H54 (cell line): Measurements from ENCODE around the gene TTYH1.
A peak's percentile ranks its signal among the peaks of the same experiment; 100 is the strongest.
"Not testable (repeated sequence)": the region's sequence is repeated elsewhere in the genome, so short reads cannot be mapped to it uniquely, and the experiment has no call there.

Experiments
- DNase-seq: peaks from one replicate; pipeline ENCODE4 v3.0.0; 2011; ENCODE audit warnings: low spot score, mixed read lengths; ENCODE audit not compliant: insufficient read length
- FAIRE-seq: peaks from 3 replicates; lab custom pipeline; 2011; peaks lifted over from hg19 to GRCh38; lab: Jason Lieb, UNC
- POLR2A ChIP-seq: IDR thresholded peaks from 2 replicates; pipeline ENCODE4 v1.6.1; 2011; ENCODE audit warnings: low read depth, mild to moderate bottlenecking, low read length

TTYH1 gene

DNA sequence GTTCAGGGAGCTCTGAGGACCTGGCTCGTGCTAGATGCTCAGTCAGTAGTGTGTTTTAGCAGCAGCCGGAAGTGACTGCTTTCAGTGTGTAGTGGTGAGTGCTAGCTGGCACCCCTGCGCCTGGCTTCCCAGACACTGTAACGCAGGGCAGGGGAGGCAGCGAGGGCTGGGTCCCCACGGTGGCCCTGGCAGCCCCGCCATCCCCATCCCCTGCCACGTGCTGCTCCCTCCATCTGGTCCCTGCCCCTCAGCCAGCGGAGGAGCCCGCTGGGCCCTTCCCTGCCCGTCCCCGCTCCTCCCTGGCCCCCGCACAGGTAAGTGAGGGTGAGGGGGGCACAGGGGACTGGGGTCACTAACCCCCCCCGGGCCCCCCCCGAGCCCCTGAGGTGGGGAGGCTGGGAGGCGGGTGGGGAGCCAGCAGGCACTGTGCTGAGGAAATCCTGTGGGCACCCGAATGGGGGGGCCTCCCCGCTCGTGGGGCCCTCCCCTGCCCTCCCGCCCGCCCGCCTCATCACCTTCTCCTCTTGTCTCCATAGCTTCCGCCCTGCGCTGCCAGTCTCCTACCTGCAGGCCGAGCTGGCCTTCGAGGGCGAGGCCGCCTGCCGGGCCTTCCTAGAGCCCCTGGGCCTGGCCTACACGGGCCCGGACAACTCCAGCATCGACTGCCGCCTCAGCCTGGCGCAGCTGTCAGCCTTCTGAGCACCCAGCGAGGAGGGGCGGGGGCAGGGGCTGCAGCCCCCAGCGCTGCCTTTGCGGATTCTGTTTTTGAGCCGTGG is 45.2 kb downstream of the TTYH1 start:
- DNase-seq (no peak), FAIRE-seq (no peak)
- no peak for TF ChIP-seq POLR2A

DNA sequence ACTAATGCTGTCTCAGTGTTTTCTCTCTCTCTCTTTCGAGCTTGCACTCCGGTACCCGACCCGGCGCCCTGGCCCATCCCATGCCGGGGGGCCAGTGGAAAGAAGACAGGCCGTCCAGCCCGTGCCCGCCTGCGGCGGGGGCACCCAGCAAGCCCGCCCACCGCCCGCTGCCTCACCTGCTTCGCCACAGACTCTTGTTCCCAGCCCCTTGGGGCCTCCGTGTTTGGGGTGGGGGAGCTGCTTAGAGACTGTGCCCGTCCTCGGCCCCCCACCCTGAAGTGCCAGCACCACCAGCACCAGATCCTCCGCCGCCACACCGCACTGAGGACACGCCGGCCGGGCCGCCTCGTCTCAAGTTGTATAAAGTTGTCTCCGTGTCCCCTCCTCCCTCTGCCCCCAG is 45.9 kb downstream of the TTYH1 start:
- FAIRE-seq: no peak
- no peak for DNase-seq

DNA sequence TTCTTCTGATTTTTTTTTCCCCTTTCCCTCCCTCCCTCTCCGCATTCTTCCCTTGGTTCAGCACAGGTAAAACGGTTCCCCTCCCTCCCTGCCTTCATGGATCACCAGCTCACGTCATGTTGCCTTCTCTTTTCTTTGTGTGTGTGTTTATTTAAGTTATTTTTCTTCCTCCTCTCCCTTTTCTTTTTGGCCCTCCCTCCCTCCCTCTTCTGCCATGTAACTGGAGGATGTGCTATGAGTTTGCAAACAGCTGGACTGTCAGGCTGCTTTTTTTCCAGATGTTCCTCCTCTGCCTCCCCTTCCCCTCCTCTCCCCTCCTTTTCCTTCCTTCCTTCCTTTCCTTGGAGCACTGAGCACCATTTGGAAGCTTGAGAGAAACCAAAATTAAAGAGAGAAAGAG is 46.3 kb downstream of the TTYH1 start:
- no peak for TF ChIP-seq POLR2A
- FAIRE-seq: no peak
- no peak for DNase-seq

More for the DNA sequence above, 45.9 kb downstream of the TTYH1 start:
- no peak for TF ChIP-seq POLR2A

DNA sequence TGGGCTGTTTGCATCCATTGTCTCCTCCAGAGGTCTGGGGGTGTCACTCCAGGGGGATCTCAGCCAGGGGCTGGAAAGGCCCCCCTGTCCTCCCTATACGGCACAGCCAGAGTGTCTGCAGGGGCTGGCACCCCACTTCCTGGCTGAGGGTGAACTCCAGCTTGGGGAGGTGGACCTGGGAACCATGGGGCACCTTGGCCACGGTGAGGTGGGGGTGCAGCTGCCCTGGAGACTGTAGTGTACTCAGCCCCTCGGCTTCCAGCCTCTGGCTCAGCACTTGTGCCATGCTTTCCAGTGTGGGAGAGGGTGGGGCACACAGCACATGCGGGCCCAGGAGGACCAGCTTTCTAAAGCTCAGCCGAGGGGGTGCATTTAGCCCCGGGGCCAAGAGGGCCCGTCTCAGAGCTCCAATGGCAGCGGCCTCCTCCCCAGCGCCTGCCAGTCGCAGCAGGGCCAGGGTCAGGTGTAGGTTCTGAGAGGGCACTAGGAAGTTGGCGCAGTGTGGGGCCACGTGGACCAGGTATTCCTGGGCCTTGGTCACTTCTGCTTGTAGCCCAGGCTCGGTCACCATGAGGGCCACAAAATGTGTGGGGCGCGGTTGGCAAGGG is 46.9 kb downstream of the TTYH1 start:
- no peak for TF ChIP-seq POLR2A

DNA sequence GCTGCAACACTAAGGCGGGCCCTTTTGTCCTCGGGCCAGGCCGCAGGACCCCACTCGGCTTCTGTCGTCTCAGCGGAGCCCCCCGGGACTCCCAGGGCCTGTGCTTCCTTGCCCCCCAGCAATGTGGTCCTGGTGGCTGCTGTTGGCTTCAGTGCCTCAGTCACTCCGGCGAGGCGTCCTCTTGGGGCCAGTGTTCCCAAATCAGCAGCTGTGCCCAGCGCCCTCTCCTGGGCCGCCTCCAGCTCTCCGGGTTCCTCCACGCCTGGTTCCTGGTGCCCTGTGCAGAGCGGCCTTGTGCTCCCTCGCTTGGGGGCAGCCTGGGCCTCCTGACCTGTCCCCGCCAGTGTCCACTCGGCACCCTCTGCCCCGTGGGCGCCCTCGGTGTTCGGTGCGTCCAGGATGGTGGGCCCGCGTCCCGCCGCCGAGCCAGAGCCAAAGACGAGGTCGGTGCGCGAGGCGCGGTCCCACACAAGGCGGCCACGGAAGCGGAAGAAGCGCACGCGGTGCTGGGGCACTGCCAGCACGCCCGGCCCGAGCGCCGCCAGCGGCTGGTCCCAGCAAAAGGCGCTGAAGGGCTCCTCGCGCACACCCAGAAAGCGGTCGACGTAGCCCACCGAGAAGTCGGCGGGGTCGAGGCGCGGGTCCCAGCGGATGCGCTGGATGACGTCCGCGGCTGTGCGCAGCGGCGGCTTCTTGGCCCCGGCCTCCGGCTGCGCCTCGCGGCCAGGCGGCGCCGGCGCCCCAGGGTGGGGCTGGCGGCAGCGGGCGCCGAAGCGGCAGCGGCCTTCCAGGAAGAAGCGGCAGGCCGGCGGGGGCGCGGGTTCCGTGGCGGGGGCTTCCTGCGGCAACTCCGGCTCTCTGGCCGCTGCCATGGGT is 47.6 kb downstream of the TTYH1 start:
- no peak for FAIRE-seq
- TF ChIP-seq POLR2A: no peak

More for the DNA sequence above, 46.9 kb downstream of the TTYH1 start:
- DNase-seq (no peak), FAIRE-seq (no peak)

DNA sequence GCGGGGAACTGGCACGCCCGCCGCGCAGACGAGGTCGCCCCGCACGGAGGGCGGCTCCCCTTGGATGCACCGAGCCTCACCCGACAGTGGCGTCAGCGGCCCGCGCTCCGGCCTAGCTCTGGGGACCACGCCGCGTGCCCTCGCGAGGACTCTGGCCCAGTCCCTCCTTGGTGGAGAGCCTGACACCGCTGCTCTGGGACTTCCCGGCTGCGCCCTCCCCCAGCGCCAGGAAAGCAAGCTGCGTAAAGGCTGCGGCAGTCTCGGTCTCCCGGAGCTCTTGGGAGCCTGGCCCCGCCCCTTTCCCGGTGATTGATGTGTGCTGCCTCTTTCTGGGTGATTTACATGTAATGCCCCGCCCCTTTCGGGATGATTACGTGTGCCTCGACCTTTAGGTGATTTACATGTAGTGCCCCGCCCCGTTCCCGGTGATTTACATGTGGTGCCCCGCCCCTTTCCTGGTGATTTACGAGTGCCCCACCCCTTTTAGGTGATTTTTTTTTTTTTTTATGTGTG is 48.3 kb downstream of the TTYH1 start, which contains the start of gene LENG9:
LENG9 (minus strand) TSS at position 248 of the 513 bp plus-strand sequence. CDS start 252 bp downstream, outside the sequence.
- FAIRE-seq: no peak
- peak; percentile 93 for DNase-seq
- no peak; the same call in 1 of the 2 replicates for TF ChIP-seq POLR2A

More for the DNA sequence above, 47.6 kb downstream of the TTYH1 start:
- no peak for DNase-seq

DNA sequence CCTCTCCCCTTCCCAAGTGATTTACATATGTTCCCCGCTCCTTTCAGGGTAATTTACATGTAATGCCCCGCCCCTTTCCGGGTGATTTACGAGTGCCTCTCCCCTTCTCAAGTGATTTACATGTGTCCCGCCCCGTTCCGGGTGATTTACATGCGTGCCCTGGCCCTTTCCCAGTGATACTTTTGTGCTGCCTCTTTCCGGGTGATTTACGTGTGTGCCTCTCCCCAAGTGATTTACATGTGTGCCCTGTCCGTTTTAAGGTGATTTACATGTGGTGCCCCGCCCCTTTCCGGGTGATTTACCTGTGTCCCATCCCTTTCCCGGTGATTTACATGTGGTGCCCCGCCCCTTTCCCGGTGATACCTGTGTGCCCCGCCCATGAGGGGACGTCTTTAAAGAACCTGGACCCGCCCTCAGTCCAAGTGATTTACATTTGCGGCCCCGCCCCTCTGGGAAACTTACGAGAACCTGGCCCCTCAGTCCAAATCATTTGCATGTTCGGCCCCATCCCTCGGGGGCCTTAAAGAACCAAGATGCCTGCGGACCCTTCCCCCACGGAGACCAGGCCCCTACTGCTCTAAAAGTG is 48.9 kb downstream of the TTYH1 start:
- DNase-seq (peak; percentile 94), FAIRE-seq (peak; percentile 6)
- TF ChIP-seq POLR2A: no peak

DNA sequence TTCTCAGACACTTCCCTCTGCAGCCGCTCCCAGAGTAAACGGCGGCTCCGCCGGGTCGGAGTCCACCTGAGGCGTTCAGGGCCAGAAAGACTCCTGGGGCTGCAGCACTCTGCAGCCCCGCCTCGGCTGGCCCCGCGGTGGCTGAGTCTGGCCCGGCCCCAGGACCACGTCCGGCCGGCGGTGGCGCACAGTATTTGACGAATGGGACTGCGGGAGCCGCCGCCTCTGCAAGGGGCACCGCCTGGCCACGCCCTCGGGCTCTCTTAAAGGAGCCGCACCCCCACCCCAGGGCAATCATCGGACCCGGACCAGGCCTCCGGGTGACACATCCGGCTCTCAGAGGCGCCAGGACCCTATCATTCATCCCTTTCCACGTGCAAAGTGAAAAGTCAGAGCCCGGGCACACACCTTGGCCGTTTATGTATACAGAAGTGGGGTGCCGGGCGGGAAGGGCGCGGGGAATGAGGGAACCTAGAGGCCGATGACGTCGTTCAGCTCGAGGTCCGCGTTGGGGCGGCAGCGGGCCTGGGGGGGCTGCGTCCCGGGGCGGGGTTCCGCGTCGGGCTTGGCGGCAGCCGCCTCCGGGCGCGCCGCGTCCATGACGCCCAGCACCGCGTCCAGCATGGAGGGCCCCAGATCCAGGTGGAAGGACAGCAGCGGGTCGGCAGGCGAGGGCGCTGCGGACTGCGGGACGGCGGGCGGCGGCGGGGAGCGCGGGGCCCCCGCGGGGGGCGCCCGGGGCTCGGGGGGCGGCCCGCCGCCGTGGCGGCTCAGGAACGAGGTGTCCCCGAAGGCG is 49.6 kb downstream of the TTYH1 start:
- no peak for FAIRE-seq
- TF ChIP-seq POLR2A: peak; percentile 61
- DNase-seq: peak; percentile 100

DNA sequence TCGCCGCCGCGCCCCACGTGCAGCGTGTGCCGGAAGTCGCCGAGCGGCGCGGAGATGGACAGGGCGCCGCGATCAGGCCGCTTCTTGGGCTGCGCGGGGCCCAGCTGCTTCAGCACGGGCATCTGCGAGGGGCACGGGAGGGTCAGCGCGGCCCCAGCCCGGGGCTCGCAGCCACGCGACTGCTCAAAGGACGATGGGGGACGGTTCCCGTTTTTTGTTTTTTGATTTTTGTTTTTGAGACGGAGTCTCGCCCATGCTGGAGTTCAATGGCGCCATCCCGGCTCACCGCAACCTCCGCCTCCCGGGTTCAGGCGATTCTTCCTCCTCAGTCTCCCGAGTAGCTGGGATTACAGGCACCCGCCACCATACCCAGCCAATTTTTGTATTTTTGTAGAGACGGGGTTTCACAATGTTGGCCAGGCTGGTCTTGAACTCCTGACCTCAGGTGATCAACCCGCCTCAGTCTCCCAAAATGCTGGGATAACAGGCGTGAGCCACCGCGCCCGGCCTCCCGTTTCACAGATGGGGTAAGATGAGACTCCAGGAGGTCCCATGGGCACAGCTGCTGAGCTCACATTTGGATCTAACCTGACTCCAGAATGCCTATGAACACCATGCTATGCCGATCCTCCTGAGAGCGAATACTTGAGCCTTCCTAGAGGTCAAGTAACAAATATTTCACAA is 50.3 kb downstream of the TTYH1 start:
- FAIRE-seq (no peak), DNase-seq (no peak)
- TF ChIP-seq POLR2A: no peak

DNA sequence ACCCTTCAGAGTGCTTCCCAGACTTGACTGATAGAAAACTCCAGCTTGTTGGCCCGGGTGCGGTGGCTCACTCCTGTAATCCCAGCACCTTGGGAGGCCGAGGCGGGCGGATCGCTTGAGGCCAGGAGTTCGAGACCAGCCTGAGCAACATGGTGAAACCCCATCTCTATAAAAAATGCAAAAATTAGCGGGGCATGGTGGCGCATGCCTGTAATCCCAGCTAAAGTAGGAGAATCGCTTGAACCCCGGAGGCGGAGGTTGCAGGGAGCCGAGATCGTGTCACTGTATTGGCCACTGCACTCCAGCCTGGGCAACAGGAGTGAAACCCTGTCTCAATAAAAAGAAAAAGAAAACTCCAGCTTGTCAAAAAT is 50.8 kb downstream of the TTYH1 start:
- not testable (repeated sequence) for FAIRE-seq, DNase-seq

DNA sequence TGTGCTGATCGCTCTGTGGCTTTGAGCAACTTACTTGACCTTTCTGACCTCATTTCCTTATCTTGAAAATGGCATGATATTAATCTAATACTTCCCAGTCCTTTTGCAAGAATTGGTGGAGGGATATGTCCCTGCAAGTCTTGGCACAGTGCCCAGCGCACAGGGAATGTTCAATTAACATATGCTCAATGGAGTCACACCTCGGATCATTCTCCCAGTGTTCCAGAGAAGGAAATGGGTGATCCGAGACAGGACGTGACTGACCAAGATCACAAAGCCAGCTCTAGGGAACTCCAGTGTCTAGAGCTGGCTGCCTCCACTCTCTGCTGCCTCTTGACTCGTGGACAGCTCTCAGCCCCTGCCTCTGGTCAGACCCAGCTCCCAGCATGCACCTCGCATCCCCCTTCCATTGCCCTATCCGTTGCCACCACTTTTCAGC is 54.3 kb downstream of the TTYH1 start:
- TF ChIP-seq POLR2A: no peak
- DNase-seq (no peak), FAIRE-seq (no peak)

DNA sequence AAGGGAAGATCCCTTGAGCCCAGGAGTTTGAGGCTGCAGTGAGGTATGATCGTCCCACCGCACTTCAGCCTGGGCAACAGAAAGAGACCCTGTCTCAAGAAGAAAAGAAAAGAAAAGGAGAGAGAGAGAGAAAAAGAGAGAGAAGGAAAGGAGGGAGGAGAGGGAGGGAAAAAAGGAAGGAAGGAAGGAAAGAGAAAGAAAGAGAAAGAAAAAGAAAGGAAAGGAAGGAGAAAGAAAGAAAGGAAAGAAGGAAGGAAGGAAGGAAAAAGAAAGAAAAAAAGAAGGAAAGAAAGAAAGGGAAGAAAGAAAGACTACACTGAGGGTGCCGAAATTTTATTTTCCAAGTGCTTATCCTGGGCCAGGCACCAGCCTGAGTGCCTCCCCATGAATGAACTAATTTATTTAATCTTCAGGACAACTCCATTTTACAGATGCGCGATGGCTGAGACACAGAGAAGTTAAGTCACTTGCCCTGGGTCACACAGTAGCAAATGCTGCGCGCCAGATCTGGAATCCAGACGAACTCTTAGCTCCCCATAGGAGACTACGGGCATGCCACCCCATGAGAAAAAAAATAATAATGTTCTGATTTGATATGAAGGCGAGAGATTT is 55.1 kb downstream of the TTYH1 start:
- no peak for TF ChIP-seq POLR2A
- DNase-seq: no peak
- no peak for FAIRE-seq
